Measurements from ENCODE around the gene KLRB1. TPM values are rescaled to one million over a fixed set of nuclear protein-coding genes. Genes with fewer than 3 reads are reported as not detected.
A peak's percentile ranks its signal among the peaks of the same experiment; 100 is the strongest.

Gene KLRB1
- total RNA-seq, 2 experiments from 2014 or later = 4.7 to 4.9 TPM

DNA sequence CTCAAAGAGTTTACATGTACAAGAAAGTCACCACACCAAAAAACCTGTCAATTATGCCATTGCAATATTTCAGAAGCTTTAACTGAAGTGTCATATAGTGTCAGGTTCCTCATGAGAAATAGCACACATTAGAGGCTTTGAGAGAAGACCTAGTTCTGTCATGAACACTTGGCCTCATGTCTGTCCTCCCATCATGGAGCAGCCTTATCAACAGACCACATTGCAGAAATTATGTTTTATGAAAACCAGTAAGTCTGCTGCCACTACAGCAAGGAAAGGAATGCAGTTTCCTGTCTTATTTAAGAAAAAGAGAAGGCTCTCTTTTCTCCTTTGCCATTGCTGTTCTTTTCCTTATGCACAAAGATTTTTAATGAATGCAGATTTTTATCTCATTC, 35.5 kb upstream of the KLRB1 start:
- H3K27ac Mint-ChIP-seq = peak overlapping the region; percentile 79
- ATAC-seq (no peak), DNase-seq (no peak)
- H3K4me1 Mint-ChIP-seq (ENCODE audit: low read depth) = peaks cover 59% of the 10 kb centered on the region
- intact Hi-C loops (cut with micrococcal nuclease) = no loop called here
- CTCF ChIA-PET = interaction anchor here (0.8 to 1.5 kb wide), 2 partner anchors 9 to 10 kb away, joined by 3 to 8 read pairs; no protein-coding TSS in a partner anchor
- TF ChIP-seq CTCF (IDR thresholded peaks at IDR 0.05) = no peak
- H3K27me3 Mint-ChIP-seq = no peaks in the 10 kb centered on the region
- H3K36me3 Mint-ChIP-seq (ENCODE audit: low read depth) = peaks cover 73% of the 10 kb centered on the region
- POLR2A ChIA-PET = interaction anchor here (1.2 to 1.3 kb wide), 2 partner anchors 24 to 41 kb away, joined by 4 read pairs; no protein-coding TSS in a partner anchor
- peaks cover 32% of the 10 kb centered on the region for H3K9me3 Mint-ChIP-seq
- H3K4me3 Mint-ChIP-seq = peak overlapping the region; percentile 57

DNA sequence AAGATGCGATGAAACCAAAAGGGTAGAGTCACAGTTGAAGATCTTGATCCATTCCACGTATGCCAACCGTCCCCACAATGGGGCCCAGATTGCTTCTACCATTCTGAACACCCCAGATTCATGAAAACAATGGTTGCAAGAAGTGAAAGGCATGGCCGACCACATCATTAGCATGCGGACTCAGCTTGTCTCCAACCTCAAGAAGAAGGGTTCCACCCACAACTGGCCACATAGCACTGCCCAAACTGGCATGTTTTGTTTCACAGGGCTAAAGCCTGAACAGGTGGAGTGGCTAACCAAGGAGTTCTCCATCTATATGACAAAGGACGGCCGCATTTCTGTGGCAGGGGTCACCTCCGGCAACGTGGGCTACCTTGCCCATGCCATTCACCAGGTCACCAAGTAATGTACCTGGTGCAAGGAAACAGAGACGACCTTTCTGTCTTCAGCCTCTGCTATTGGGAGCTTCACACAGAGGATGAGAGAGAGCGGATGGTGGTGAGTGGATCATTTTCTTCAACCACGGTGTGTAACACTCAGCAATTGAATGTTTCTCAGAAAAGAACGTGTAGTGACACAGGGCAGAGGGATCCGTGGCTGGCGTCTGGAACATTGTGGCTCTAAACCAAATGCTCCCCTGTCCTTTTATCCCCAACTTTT, 35.0 kb upstream of the KLRB1 start:
- Mint-ChIP-seq H3K4me1 (ENCODE audit: low read depth) (peaks cover 64% of the 10 kb centered on the region), H3K36me3 (ENCODE audit: low read depth) (peaks cover 71% of the 10 kb centered on the region), H3K27ac (peak overlapping the region; percentile 79), H3K27me3 (no peaks in the 10 kb centered on the region), H3K9me3 (peaks cover 35% of the 10 kb centered on the region), H3K4me3 (peak overlapping the region; percentile 57)
- ATAC-seq (no peak), DNase-seq (peak; percentile 54)
- TF ChIP-seq CTCF (IDR thresholded peaks at IDR 0.05) = no peak
- CTCF ChIA-PET = interaction anchor here (0.6 to 1.5 kb wide), 3 partner anchors 8 to 9 kb away, joined by 3 to 8 read pairs (median 3); no protein-coding TSS in a partner anchor
- intact Hi-C loops (cut with micrococcal nuclease) = no loop called here
- POLR2A ChIA-PET = interaction anchor here (0.8 to 1.3 kb wide), 3 partner anchors 23 to 42 kb away, joined by 3 to 4 read pairs (median 4); no protein-coding TSS in a partner anchor

- intact Hi-C loops (cut with micrococcal nuclease) = no loop called here
- Mint-ChIP-seq H3K4me1 (ENCODE audit: low read depth) (peaks cover 69% of the 10 kb centered on the region), H3K27me3 (no peaks in the 10 kb centered on the region), H3K4me3 (no peak overlapping the region), H3K27ac (no peak overlapping the region), H3K36me3 (ENCODE audit: low read depth) (peaks cover 67% of the 10 kb centered on the region), H3K9me3 (peaks cover 45% of the 10 kb centered on the region)
- CTCF ChIA-PET = interaction anchor here (1.4 to 4.5 kb wide), 2 partner anchors 22 to 68 kb away, joined by 6 to 22 read pairs; no protein-coding TSS in a partner anchor
- DNase-seq (no peak), ATAC-seq (no peak)
- POLR2A ChIA-PET = interaction anchor here (0.9 to 1.2 kb wide), 3 partner anchors 8 to 62 kb away, joined by 3 to 9 read pairs (median 3); no protein-coding TSS in a partner anchor
- TF ChIP-seq CTCF (IDR thresholded peaks at IDR 0.05) = no peak
Measured at GRCh38 chr12:9640024-9640423, 32.3 kb upstream of the KLRB1 start.

DNA sequence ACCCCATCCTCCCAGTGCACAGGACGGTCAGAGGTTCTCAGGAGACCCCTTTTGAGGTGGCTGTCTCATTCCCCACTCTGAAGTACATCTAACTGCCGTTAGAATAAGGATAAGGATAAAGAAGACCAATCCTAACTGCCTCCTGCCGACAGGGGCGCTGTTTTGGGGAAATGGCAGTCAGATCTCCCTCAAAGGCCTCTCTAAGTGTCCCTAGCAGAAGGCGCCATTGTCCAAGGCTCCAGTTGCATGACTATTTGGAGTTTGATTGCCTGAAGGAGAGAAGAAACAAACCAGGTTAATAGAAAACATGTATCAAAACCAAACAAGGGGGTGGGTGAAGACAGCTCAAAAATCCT, 29.1 kb upstream of the KLRB1 start:
- intact Hi-C loops (cut with micrococcal nuclease) = no loop called here
- Mint-ChIP-seq H3K27me3 (no peaks in the 10 kb centered on the region), H3K4me3 (no peak overlapping the region), H3K9me3 (peaks cover 34% of the 10 kb centered on the region), H3K36me3 (ENCODE audit: low read depth) (peaks cover 42% of the 10 kb centered on the region), H3K27ac (peak overlapping the region; percentile 37), H3K4me1 (ENCODE audit: low read depth) (peaks cover 55% of the 10 kb centered on the region)
- TF ChIP-seq CTCF (IDR thresholded peaks at IDR 0.05) = no peak
- CTCF ChIA-PET = interaction anchor here (1.0 to 2.0 kb wide), 3 partner anchors 11 to 113 kb away, joined by 4 to 10 read pairs (median 7); no protein-coding TSS in a partner anchor
- ATAC-seq = no peak
- no peak for DNase-seq
- POLR2A ChIA-PET = interaction anchor here (1.6 to 2.0 kb wide), 3 partner anchors 12 to 33 kb away, joined by 4 to 7 read pairs (median 4); partner anchors contain the start of gene CLEC2D

Data from activated CD8-positive, alpha-beta T cell treated with anti-CD3 and anti-CD28 coated beads for 36 hours (primary cell).